Progenitor cell of endocrine pancreas (in vitro differentiated cells): ENCODE measurements around the gene PPIL6. TPM values are rescaled to one million over a fixed set of nuclear protein-coding genes. Genes with fewer than 3 reads are reported as not detected.

ENCODE experiments used
- DNase-seq: peaks from one replicate; pipeline ENCODE4 v3.0.0; 2021; ENCODE audit warnings: low spot score; ENCODE audit not compliant: unreplicated experiment
- H3K27ac Mint-ChIP-seq: 2 replicates; pipeline ENCODE4 v1.8.0; 2021; ENCODE audit warnings: mild to moderate bottlenecking, moderate library complexity, mixed read lengths
- H3K27me3 Mint-ChIP-seq: 2 replicates; pipeline ENCODE4 v1.8.0; 2021; ENCODE audit warnings: mixed read lengths
- H3K36me3 Mint-ChIP-seq: 2 replicates; pipeline ENCODE4 v1.8.0; 2022; ENCODE audit warnings: mixed read lengths; ENCODE audit not compliant: insufficient read depth
- H3K4me1 Mint-ChIP-seq: 2 replicates; pipeline ENCODE4 v1.8.0; 2021; ENCODE audit warnings: low read depth, mixed read lengths
- H3K4me3 Mint-ChIP-seq: 2 replicates; pipeline ENCODE4 v1.8.0; 2021; ENCODE audit warnings: low read depth, mild to moderate bottlenecking, moderate library complexity, mixed read lengths
- H3K9me3 Mint-ChIP-seq: 2 replicates; pipeline ENCODE4 v1.8.0; 2021; ENCODE audit warnings: low read depth, mixed read lengths
- total RNA-seq: library from RNA; stranded (reverse); gene quantifications from 2 replicates; pipeline ENCODE4 v1.2.1, GENCODE V29; 2021
- TF ChIP-seq, protein P1 (sequence below): fragments of 200-600 bp; sonication (generic); IDR thresholded peaks from one replicate; pipeline ENCODE4 v1.5.0; 2021; ENCODE audit warnings: antibody characterized with exemption, mild to moderate bottlenecking; ENCODE audit not compliant: unreplicated experiment

PPIL6 gene
- total RNA-seq, 1 donor from 2014 or later, result 7.9 TPM

- TF ChIP-seq, protein P1, sequence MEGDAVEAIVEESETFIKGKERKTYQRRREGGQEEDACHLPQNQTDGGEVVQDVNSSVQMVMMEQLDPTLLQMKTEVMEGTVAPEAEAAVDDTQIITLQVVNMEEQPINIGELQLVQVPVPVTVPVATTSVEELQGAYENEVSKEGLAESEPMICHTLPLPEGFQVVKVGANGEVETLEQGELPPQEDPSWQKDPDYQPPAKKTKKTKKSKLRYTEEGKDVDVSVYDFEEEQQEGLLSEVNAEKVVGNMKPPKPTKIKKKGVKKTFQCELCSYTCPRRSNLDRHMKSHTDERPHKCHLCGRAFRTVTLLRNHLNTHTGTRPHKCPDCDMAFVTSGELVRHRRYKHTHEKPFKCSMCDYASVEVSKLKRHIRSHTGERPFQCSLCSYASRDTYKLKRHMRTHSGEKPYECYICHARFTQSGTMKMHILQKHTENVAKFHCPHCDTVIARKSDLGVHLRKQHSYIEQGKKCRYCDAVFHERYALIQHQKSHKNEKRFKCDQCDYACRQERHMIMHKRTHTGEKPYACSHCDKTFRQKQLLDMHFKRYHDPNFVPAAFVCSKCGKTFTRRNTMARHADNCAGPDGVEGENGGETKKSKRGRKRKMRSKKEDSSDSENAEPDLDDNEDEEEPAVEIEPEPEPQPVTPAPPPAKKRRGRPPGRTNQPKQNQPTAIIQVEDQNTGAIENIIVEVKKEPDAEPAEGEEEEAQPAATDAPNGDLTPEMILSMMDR, result no peak
- H3K9me3 Mint-ChIP-seq, result no peaks in the 10 kb centered on the region
- no peaks in the 10 kb centered on the region for H3K36me3 Mint-ChIP-seq
- H3K4me1 Mint-ChIP-seq, result peaks cover 14% of the 10 kb centered on the region
- no peak overlapping the region for H3K4me3 Mint-ChIP-seq
- DNase-seq, result no peak
- H3K27me3 Mint-ChIP-seq, result peaks cover 8% of the 10 kb centered on the region
- no peak overlapping the region for H3K27ac Mint-ChIP-seq
Measured at GRCh38 chr6:109393886-109394281, 46.5 kb downstream of the PPIL6 start.

DNA sequence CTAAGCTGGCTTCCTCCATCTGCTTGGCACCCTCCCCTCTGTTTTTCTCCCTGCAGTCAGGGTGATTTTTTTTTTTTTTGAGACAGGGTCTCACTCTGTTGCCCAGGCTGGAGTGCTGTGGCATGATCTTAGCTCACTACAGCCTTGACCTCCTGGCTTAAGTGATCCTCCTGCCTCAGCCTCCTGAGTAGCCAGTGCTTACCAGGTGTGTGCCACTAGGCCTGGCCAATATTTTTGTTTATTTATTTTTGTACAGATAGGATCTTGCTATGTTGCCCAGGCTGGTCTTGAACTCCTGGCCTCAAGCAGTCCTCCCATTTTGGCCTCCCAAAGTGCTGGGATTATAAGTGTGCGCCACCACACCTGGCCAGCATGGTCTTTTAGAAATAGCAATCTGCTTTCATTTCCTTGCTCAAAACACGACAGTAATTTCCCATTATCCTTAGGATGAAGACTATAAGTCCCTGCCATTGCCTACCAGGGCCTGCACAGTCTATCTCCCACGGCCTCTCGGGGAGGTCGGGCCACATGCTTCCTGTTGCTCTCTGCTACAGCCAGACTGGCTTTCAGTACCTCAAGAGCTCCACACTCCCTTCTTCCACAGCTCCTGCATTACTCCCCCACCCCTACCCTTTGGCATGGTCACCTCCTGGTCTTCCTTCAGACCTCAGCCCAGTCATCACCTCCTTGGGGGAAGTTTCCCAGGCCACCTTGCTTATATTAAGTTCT, 47.1 kb downstream of the PPIL6 start:
- no peaks in the 10 kb centered on the region for H3K9me3 Mint-ChIP-seq
- no peaks in the 10 kb centered on the region for H3K36me3 Mint-ChIP-seq
- H3K27ac Mint-ChIP-seq, result no peak overlapping the region
- H3K4me1 Mint-ChIP-seq, result peaks cover 20% of the 10 kb centered on the region
- TF ChIP-seq, protein P1, result no peak
- DNase-seq, result no peak
- no peak overlapping the region for H3K4me3 Mint-ChIP-seq
- H3K27me3 Mint-ChIP-seq, result peaks cover 10% of the 10 kb centered on the region

GRCh38 chr6:109389650-109390274, 50.7 kb downstream of the PPIL6 start:
- Mint-ChIP-seq H3K36me3 (no peaks in the 10 kb centered on the region), H3K9me3 (no peaks in the 10 kb centered on the region), H3K4me1 (peaks cover 32% of the 10 kb centered on the region), H3K4me3 (no peak overlapping the region), H3K27me3 (peaks cover 15% of the 10 kb centered on the region), H3K27ac (no peak overlapping the region)
- TF ChIP-seq, protein P1, result no peak
- no peak for DNase-seq

DNA sequence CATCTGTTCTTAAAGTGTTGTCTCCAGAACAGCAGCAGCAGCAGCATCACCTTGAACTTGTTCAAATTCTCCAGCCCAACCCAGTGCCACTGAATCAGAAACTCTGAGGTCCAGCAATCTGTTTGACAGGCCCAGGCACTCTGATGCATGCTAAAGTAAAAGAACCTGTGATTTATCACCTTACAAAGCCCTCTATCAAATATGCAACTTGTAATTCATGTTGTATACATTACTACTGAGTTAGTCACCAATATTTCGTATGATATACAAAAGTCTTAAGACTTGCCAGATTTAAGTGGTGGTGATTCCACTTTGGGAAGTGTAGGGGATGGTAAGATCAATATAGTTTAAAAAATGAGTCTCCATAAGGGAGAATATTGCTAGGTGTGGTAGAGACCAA, 52.2 kb downstream of the PPIL6 start:
- peaks cover 42% of the 10 kb centered on the region for H3K4me1 Mint-ChIP-seq
- H3K9me3 Mint-ChIP-seq, result no peaks in the 10 kb centered on the region
- no peak for DNase-seq
- H3K27me3 Mint-ChIP-seq, result peaks cover 11% of the 10 kb centered on the region
- H3K4me3 Mint-ChIP-seq, result no peak overlapping the region
- H3K36me3 Mint-ChIP-seq, result no peaks in the 10 kb centered on the region
- TF ChIP-seq, protein P1, result no peak
- H3K27ac Mint-ChIP-seq, result no peak overlapping the region

GRCh38 chr6:109383438-109383940, 56.9 kb downstream of the PPIL6 start:
- Mint-ChIP-seq H3K4me1 (peaks cover 41% of the 10 kb centered on the region), H3K9me3 (no peaks in the 10 kb centered on the region), H3K4me3 (peak overlapping the region; percentile 90), H3K27me3 (peaks cover 11% of the 10 kb centered on the region), H3K36me3 (peaks cover 4% of the 10 kb centered on the region), H3K27ac (peak overlapping the region; percentile 100)
- no peak for DNase-seq
- TF ChIP-seq, protein P1, result no peak
